Gastroesophageal sphincter (tissue), 4 donors: ENCODE data around the gene TMTC2. TPM values are rescaled to one million over a fixed set of nuclear protein-coding genes. Genes with fewer than 3 reads are reported as not detected.

Source experiments
- ATAC-seq: fragments of 150-250 bp; one replicate; pipeline ENCODE4 v1.9.1; 2016; ENCODE audit warnings: mild to moderate bottlenecking, moderate library complexity
- H3K27ac ChIP-seq, 4 donors: fragments of 200-600 bp; sonication (generic) in 3 of 4; 1 replicate in 3 of 4; 2 replicates in 1 of 4; pipeline ENCODE4 v1.5.1; 2016 to 2019
- H3K27me3 ChIP-seq: fragments of 200-600 bp; sonication (generic); one replicate; pipeline ENCODE4 v1.5.1; 2019
- H3K36me3 ChIP-seq, 2 donors: fragments of 200-600 bp; sonication (generic); one replicate each; pipeline ENCODE4 v1.5.1; 2019; ENCODE audit warnings: control low read depth in 1 of 2
- H3K4me1 ChIP-seq, 3 donors: fragments of 200-600 bp; sonication (generic); 1 replicate in 2 of 3; 2 replicates in 1 of 3; pipeline ENCODE4 v1.5.1; 2016 to 2019; ENCODE audit warnings: control low read depth in 2 of 3
- H3K4me3 ChIP-seq, 2 donors: fragments of 200-600 bp; sonication (generic); one replicate each; pipeline ENCODE4 v1.5.1; 2019; ENCODE audit warnings: mild to moderate bottlenecking in 1 of 2, moderate library complexity in 1 of 2
- H3K9me3 ChIP-seq, 3 donors: fragments of 200-600 bp; sonication (generic); one replicate each; pipeline ENCODE4 v1.5.1; 2017 to 2019; ENCODE audit warnings: control low read depth in 2 of 3
- EP300 ChIP-seq: sonication (generic); formaldehyde crosslinking; IDR thresholded peaks from one replicate; pipeline ENCODE4 v1.6.1; 2017; ENCODE audit warnings: antibody characterized with exemption, mild to moderate bottlenecking
- POLR2A ChIP-seq, 2 donors: fragments of 450-650 bp; IDR thresholded peaks; one replicate each; pipeline ENCODE4 v1.6.1; 2017; ENCODE audit warnings: antibody characterized with exemption in 2 of 2, mild to moderate bottlenecking in 2 of 2, moderate library complexity in 1 of 2
- POLR2AphosphoS5 ChIP-seq: sonication (generic); formaldehyde crosslinking; IDR thresholded peaks from one replicate; pipeline ENCODE4 v1.6.1; 2017; ENCODE audit warnings: antibody characterized with exemption
- WGBS, 2 donors: methylation state at CpG; one replicate each; pipeline ENCODE4 v1.1.5; 2018; ENCODE audit warnings: low coverage in 1 of 2; 5-methylcytosine and 5-hydroxymethylcytosine counted together
- total RNA-seq, 4 donors: library from RNA; depleted of rRNA; stranded (reverse); fragments of >200 nt; gene quantifications; one replicate each; pipeline ENCODE4 v1.1.0, GENCODE V29; 2016
- TF ChIP-seq, protein P1 (sequence below), 4 experiments: fragments of 200-600 bp in 2 of 4; fragments of 450-650 bp in 2 of 4; sonication (generic) in 1 of 4; IDR thresholded peaks; one replicate each; pipeline ENCODE4 v1.5.1; 2017 to 2019; ENCODE audit warnings: antibody characterized with exemption in 4 of 4, mild to moderate bottlenecking in 2 of 4, moderate library complexity in 2 of 4

The TMTC2 gene
- total RNA-seq, 4 donors from 2014 or later: 7.4 to 21.8 (median 16.0) TPM

DNA sequence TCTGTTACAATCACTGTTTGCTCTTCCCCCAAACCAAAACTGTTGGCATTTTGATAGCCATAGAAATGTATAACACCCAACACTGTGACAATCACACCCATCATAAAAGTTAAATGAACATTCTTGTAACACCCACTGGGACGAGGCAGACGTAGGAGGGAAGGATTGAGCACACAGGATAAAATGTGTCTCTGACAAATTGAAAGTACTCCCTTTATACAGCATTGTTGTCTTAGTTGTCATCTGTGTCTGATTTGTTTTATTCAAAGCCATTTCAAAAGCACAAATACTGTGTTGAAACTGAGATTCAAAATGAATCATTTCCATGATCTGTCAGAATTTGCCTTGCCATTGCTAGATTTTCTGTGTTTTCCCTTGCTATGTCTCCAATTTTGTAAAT, 436.3 kb downstream of the TMTC2 start:
- no peak for ATAC-seq
- Histone ChIP-seq H3K27ac (no peak overlapping the region), H3K27me3 (no peaks in the 10 kb centered on the region), H3K4me1 (no peaks in the 10 kb centered on the region), H3K4me3 (no peak overlapping the region), H3K36me3 (no peaks in the 10 kb centered on the region), H3K9me3 (no peaks in the 10 kb centered on the region)
- 50 to 59% methylated on average over 1 to 2 of the region's 2 CpGs for WGBS, 2 donors
- TF ChIP-seq POLR2A (IDR thresholded peaks at IDR 0.05) (no peak), POLR2AphosphoS5 (no peak), EP300 (no peak)
- TF ChIP-seq, protein P1, sequence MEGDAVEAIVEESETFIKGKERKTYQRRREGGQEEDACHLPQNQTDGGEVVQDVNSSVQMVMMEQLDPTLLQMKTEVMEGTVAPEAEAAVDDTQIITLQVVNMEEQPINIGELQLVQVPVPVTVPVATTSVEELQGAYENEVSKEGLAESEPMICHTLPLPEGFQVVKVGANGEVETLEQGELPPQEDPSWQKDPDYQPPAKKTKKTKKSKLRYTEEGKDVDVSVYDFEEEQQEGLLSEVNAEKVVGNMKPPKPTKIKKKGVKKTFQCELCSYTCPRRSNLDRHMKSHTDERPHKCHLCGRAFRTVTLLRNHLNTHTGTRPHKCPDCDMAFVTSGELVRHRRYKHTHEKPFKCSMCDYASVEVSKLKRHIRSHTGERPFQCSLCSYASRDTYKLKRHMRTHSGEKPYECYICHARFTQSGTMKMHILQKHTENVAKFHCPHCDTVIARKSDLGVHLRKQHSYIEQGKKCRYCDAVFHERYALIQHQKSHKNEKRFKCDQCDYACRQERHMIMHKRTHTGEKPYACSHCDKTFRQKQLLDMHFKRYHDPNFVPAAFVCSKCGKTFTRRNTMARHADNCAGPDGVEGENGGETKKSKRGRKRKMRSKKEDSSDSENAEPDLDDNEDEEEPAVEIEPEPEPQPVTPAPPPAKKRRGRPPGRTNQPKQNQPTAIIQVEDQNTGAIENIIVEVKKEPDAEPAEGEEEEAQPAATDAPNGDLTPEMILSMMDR (IDR thresholded peaks at IDR 0.05): no peak

GRCh38 chr12:83128540-83128939, 441.8 kb downstream of the TMTC2 start:
- Histone ChIP-seq H3K9me3 (no peaks in the 10 kb centered on the region), H3K4me1 (no peaks in the 10 kb centered on the region), H3K4me3 (no peak overlapping the region), H3K27ac (no peak overlapping the region), H3K27me3 (no peaks in the 10 kb centered on the region), H3K36me3 (no peaks in the 10 kb centered on the region)
- ATAC-seq: no peak
- TF ChIP-seq EP300 (no peak), POLR2AphosphoS5 (no peak), POLR2A (IDR thresholded peaks at IDR 0.05) (no peak)
- TF ChIP-seq, protein P1 (IDR thresholded peaks at IDR 0.05): no peak

GRCh38 chr12:83130178-83130577, 443.5 kb downstream of the TMTC2 start:
- TF ChIP-seq, protein P1 (IDR thresholded peaks at IDR 0.05): no peak
- TF ChIP-seq EP300 (no peak), POLR2AphosphoS5 (no peak), POLR2A (IDR thresholded peaks at IDR 0.05) (no peak)
- no peaks in the 10 kb centered on the region for H3K9me3 ChIP-seq
- no peaks in the 10 kb centered on the region for H3K27me3 ChIP-seq
- no peaks in the 10 kb centered on the region for H3K36me3 ChIP-seq
- no peak overlapping the region for H3K27ac ChIP-seq
- 37 to 53% methylated on average over 2 of the region's 2 CpGs for WGBS, 2 donors
- H3K4me1 ChIP-seq: no peaks in the 10 kb centered on the region
- no peak overlapping the region for H3K4me3 ChIP-seq
- no peak for ATAC-seq

- H3K4me3 ChIP-seq: no peak overlapping the region
- no peaks in the 10 kb centered on the region for H3K27me3 ChIP-seq
- ATAC-seq: no peak
- H3K4me1 ChIP-seq: no peaks in the 10 kb centered on the region
- TF ChIP-seq POLR2AphosphoS5 (no peak), EP300 (no peak), POLR2A (IDR thresholded peaks at IDR 0.05) (no peak)
- TF ChIP-seq, protein P1 (IDR thresholded peaks at IDR 0.05): no peak
- H3K36me3 ChIP-seq: no peaks in the 10 kb centered on the region
- no peaks in the 10 kb centered on the region for H3K9me3 ChIP-seq
- 100% methylated on average over 2 of the region's 2 CpGs; no CpG with 5 or more reads in 1 of the 2 donors for whole genome bisulfite sequencing, 2 donors
- H3K27ac ChIP-seq: no peak overlapping the region
These were observed 445.7 kb downstream of the TMTC2 start for GRCh38 chr12:83132360-83132759.

DNA sequence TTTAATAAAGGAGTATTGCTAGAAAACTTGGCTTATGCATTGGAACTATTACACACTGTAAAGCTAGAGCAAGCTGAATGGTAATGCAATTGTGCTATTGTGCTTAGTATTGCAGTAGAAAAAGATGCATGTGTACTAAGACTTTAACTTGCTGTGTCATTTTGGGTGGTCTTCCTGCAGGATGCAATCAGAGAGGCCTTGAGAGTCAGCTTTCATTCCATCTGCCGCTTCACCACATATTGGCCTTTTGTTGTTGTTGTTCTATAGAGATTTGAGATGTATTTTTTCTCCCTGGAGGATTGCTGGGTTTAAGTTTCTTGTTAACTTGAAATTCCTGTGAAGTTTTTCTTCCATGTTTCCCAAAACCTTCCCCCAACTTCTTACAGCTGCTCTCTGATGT, 449.7 kb downstream of the TMTC2 start:
- TF ChIP-seq EP300 (no peak), POLR2A (IDR thresholded peaks at IDR 0.05) (no peak), POLR2AphosphoS5 (no peak)
- TF ChIP-seq, protein P1 (IDR thresholded peaks at IDR 0.05): no peak
- 83 to 86% methylated on average over 1 of the region's 1 CpG for WGBS, 2 donors
- Histone ChIP-seq H3K4me3 (no peak overlapping the region), H3K27me3 (no peaks in the 10 kb centered on the region), H3K9me3 (peaks cover 0 to 10% (median 0%) of the 10 kb centered on the region in 3 donors), H3K4me1 (no peaks in the 10 kb centered on the region), H3K27ac (no peak overlapping the region), H3K36me3 (no peaks in the 10 kb centered on the region)
- no peak for ATAC-seq
